ENCODE measurements around the gene OCA2.

Gene OCA2

DNA sequence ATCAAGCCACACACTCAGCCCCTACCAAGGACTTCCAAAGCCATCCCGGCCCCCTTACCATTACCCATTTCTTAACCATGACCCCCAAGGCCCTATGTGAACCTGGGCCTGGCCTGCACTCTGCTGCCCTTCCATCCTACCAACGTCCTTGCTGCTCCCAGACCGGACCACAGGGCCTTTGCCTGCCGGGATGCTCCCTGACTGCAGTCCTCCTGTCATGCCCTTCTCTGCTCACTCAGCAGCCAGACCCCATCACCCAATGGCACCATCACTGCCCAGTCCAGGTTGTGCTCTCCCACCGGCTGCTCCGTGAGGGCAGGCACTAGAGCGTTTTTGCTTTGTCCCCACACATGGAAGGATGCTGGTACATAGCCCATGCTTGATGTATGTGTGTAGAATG lies 73.7 kb downstream of the OCA2 start:
- DNase-seq (ENCODE audit: extremely low read depth, low read depth): no peak
- TF ChIP-seq, protein P1, sequence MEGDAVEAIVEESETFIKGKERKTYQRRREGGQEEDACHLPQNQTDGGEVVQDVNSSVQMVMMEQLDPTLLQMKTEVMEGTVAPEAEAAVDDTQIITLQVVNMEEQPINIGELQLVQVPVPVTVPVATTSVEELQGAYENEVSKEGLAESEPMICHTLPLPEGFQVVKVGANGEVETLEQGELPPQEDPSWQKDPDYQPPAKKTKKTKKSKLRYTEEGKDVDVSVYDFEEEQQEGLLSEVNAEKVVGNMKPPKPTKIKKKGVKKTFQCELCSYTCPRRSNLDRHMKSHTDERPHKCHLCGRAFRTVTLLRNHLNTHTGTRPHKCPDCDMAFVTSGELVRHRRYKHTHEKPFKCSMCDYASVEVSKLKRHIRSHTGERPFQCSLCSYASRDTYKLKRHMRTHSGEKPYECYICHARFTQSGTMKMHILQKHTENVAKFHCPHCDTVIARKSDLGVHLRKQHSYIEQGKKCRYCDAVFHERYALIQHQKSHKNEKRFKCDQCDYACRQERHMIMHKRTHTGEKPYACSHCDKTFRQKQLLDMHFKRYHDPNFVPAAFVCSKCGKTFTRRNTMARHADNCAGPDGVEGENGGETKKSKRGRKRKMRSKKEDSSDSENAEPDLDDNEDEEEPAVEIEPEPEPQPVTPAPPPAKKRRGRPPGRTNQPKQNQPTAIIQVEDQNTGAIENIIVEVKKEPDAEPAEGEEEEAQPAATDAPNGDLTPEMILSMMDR (IDR thresholded peaks at IDR 0.05; ENCODE audit: low read depth, low read length, missing control alignments): no peak
- no peak overlapping the region for H3K4me3 ChIP-seq (replicated peaks; ENCODE audit: low read depth, low read length)

DNA sequence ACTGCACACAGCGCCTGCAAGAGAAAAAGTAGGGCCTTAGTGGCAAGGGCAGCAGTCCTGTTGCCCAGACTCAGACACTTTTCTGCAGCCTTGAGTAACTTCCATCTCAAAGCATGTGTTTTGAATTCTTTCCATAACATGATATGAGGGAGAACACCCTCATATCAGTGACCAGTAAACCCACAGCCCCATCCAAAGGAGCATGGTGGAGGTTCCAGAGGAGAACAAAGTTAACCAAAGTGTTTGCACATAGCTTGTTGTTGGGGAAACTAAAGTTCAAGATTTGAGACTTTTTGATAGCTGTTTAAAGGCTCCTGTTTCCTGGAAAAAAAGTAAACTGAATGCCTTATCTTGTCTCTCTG lies 74.2 kb downstream of the OCA2 start:
- TF ChIP-seq, protein P1 (IDR thresholded peaks at IDR 0.05; ENCODE audit: low read depth, low read length, missing control alignments): no peak
- DNase-seq (ENCODE audit: extremely low read depth, low read depth): no peak
- H3K4me3 ChIP-seq (replicated peaks; ENCODE audit: low read depth, low read length): no peak overlapping the region

DNA sequence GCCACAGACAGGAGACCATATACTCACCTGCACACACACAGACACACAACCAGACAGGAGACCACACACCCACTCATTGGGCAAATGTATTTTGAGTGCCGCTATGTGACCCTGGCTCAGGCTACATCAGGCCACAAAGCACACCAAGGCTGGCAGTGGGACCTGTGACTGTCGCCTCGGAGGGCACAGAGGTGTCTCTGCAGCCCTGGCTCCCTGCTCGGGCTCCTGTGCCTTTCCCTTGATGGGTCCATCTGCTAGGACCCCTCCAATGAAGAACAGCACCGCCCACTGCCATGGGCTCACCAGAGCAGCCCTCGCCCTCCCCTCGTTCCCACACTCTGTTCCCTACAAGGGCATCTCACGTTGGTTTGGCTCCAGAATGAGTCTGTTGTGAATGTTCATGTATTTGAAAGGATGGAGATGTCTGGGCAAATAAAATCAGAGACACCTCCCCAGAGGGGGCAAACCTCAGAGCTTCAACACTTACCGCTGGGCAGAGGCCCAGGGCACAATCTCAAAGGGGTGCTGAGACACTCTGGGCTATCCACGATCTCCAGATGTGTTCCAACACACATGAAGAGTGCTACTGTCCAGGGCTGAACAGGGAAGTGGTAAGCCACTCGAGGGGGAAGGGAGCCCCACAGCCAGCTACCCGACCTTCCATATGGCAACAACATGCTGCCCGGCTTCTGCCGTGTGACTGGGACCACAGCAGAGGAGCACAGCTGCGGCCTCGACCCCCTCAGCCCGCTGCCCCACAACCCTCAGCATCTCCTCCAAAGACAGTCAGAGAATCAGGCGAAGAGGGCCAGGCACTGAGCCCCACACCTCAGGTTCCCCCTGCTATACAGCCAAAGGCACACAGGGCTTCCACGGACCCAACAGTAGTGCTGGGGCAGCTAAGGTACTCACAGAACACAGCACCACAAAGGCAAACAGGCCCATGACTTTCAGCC lies 74.9 kb downstream of the OCA2 start:
- DNase-seq (ENCODE audit: extremely low read depth, low read depth): no peak
- no peak overlapping the region for H3K4me3 ChIP-seq (replicated peaks; ENCODE audit: low read depth, low read length)
- TF ChIP-seq, protein P1 (IDR thresholded peaks at IDR 0.05; ENCODE audit: low read depth, low read length, missing control alignments): no peak

DNA sequence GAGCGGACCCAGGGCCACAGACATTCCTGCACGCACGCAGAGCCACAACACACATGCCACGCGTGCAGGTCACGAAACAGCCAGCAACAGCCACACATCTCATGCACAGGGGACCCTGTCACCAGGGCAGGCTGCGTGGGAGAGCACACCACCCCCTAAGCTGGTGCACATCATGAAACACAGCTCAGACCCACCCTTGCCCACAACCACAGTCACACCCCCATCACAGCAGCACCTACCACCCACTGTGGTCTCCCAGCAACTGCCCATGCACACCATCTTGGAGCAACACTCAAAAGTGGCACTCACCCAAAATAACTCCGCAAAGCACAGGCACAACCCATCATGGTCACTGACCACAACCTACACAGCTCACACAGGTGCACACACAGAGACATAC lies 75.7 kb downstream of the OCA2 start:
- H3K4me3 ChIP-seq (replicated peaks; ENCODE audit: low read depth, low read length): no peak overlapping the region
- DNase-seq (ENCODE audit: extremely low read depth, low read depth): no peak
- TF ChIP-seq, protein P1 (IDR thresholded peaks at IDR 0.05; ENCODE audit: low read depth, low read length, missing control alignments): no peak

DNA sequence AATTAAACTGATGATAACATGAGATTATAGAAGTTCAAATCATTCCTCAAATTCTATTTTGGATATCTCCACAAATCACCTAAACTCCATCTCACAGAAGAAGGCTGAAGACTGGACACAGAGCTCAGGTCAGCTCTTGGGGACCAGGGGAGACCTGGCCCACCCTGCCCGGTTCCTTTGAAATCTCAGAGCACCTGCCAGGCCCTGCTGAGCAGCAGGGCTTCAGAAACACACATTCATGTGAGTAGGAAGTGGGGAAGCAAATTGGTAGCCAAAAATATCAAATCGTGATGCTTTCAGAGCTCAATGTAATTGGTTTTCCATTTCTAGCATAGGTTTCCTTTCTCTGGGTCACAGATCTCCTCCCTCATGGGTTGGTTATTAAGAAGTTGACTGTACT lies 76.2 kb downstream of the OCA2 start:
- DNase-seq (ENCODE audit: extremely low read depth, low read depth): no peak
- no peak overlapping the region for H3K4me3 ChIP-seq (replicated peaks; ENCODE audit: low read depth, low read length)
- TF ChIP-seq, protein P1 (IDR thresholded peaks at IDR 0.05; ENCODE audit: low read depth, low read length, missing control alignments): no peak

DNA sequence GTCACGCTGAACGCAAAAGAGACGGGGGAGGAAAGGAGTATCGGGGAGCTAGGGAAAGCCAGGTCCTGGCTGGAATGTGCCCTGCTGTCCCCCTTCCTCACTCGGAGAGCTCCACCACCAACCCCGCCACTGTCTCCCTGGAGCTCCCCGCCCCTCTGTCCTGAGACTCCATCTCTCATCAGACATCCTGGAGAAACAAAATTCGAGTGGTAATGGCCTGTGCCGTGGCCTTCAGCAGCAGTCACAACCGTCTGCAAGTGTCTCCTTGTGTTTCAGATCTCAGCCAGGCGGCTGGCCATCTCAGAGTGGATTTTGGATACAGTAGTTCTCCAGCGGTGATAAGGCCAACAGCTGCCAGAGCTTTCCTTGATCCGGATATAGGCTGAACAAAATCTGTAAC lies 76.9 kb downstream of the OCA2 start:
- H3K4me3 ChIP-seq (replicated peaks; ENCODE audit: low read depth, low read length): no peak overlapping the region
- no peak for DNase-seq (ENCODE audit: extremely low read depth, low read depth)
- TF ChIP-seq, protein P1 (IDR thresholded peaks at IDR 0.05; ENCODE audit: low read depth, low read length, missing control alignments): no peak

All from HFF-Myc (cell line).